Stimulated activated CD8-positive, alpha-beta memory T cell treated with anti-CD3 and anti-CD28 coated beads, Interleukin-15, amount 100 ng/mL, for 4 hours (primary cell): ENCODE measurements around the gene SORBS1.

Experiments
- DNase-seq, 2 donors: peaks; one replicate each; pipeline ENCODE4 v3.0.0-alpha.2; 2020; ENCODE audit warnings: low read depth in 2 of 2

SORBS1 gene

DNA sequence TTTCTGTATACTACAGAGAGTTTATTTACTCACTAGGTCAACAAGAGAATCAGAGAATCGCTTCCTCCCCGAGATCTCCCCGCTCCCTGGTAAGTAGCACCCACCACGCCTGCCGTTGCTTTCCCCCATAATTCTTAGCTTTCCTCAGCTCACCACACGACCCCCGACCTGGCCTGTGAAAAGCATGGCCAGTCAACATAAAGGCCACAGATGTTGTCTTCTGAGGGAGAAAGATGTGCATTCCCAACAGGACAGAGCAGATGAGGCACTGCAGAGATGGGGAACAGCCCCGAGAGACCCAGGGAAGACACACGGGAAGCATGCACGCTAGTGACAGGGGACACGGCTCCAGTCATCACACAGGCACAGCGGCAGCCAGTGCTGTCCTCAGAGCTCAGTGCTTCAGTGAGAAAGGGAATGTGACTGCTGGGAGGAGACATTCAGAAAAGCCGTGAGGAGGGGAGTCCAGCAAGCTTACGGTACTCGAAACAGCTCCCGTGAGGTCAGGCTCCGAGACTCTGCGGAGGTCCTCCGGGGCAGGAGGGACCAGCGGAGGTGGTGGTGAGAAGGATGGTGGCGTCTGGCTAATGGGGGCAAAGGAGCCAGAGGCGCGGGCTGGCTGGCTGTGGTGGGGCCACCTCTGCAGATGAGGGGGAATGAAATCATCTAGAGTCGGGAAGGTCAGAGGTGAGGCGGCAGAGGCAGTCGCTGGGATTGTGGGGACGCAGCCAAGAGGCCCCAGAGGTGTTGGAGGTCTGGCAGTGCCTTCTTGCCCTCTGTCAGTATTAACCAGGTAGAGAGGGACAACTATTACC lies 146.9 kb downstream of the SORBS1 start:
- no peak for DNase-seq

DNA sequence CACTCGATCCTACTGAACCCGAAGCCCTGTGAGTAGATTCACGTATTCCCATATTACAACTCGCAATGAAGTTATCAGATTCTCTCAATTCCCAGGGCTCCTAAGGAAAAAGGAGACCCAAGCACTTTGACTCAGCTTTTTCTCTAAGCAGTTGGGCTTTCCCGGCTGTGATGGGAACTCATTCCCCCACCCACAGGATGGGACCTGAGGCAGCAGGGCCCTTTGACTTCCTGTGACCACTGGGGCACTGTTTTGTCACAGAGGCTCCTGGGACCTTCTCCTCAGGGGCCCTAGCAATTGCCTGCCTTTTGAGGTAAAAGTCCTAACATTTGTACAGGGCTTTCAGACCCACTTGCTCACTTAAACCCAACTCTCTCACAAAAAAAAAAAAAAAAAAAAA lies 147.6 kb downstream of the SORBS1 start:
- no peak for DNase-seq

DNA sequence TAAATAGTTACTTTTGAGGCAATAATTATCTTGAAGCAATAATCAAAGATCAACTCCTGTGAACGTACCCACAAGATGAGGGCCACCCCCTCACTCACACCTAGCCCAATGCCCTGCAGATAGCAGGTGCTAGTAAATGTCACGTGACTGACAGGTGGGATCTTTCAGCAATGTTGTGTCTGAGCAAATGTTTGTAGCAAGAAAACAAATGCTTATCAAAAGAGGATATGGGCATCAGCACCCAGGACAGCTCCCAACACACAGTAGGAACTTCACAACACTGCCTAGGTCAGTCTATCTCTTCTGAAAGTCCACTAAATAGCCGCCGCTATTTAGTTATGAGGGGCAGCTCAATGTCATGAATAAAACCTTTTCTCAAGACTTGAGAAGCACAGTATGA lies 149.5 kb downstream of the SORBS1 start:
- DNase-seq = no peak

DNA sequence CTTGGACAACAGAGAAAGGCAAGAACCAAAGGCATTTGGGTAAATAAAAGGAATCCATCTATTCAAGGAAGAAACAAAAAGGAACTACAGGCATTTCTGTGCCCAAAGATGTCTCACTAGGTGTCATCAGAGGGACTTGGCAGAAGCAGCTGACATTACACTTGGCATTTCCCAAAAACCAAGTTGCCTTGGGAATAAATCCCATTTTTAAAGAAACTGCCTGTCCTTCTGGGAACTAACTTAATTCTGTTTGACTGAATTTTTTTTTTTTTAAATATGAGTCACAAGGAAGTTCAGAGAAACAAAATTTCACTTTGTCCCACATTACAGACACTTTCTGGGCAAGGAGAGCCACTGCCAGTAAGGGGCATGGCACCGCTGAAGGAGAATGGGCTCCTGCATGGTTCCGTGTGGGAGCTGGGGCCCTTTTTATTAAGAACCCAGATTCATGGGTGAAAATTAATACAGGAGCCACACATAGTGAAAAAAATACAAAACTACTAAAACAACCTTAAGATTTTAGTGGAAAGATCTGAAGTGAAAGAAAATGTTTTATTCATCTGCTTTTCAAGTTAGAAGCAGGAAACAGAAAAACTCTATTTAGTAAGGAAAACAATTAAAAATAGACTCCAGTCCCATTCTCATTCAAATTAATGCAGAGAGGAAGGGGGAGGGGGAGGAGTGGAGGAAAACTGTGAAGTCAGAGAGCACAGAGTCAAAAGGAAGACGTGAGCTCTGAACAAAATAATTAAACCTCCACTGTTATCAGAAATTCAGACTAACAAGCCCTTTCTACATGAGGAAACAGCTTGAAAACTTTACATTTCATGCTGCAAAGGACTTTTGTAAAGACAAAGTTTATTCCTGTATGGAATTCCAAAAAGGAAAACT lies 151.9 kb downstream of the SORBS1 start:
- no peak for DNase-seq

DNA sequence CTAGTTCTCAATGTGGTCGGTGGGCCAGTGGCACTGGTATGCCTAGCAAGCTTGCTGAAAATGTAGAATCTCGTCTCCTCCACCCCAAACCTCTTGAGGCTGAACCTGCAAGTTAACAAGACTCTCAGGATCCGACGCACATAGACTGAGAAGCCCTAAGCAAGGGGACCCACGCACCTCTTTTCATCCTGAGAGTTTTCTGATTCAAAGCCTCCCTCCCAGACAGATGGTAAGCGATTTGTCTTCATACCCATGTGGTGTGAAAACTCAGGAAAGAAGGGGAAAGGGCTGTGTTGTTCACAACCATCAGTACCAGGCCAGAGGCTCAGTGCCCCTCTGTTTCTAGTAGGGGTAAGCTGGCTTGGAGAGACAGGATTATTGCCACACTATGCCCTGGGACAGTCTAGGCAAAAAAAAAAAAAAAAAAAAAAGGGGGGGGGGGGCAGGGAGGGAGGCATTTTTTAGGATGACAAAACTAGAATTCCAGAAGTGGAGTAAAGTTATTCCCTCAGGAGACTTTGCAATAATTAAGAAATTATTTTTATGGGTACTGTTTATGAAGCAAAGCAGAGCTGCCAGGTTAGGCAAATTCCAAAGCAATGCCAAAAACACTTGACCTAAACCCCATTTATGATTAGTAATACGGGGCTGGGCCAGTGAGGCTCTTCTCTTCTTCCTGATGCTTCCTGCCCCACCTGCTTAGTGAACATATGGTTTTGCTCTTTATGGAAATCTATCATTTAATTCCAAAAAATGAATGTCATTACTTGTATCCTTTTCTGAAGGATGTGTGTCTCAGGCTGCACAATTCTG lies 152.8 kb downstream of the SORBS1 start:
- no peak for DNase-seq

DNA sequence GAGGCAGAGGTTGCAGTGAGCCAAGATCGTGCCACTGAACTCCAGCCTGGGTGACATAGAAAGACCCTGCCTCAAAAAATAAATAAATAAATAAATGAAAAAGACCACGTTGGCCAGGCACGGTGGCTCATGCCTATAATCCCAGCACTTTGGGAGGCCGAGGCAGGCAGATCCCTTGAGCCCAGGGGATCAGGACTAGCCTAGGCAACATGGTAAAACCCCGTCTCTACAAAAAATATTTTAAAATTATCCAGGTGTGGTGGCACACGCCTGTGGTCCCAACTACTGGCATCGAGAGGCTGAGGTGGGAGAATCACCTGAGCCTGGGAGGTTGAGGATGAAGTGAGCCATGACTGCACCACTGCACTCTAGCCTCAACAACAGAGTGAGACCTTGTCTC lies 153.6 kb downstream of the SORBS1 start:
- DNase-seq = no peak

DNA sequence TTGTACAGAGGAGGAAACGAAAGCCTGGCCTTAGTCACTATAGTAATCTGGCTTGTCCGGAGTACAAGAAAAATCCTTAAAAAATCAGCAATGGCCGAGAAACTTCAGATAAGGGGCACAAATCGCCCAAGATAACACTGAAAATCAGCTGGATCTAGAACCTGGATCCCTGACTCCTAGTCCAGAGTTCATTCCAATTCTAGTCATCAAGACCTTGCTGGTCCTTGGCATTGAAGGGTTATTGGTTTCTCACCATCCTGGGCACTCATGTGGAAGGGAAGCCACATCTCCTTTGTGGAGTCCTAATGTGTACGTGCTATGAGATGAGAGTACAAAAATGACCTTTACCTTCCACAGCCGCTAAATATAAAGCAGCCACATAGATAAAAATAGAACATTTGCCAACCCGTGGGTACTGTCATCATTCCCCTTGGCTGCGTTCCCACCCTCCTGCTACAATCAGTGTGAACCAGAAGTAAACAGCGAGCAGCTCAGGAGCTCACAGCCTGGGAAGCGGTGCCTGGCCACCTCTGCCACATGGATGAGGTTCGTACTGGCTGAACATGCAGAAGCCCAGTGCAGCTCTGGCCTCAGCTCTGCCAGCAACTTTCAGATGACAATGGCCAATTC lies 154.4 kb downstream of the SORBS1 start:
- no peak for DNase-seq

DNA sequence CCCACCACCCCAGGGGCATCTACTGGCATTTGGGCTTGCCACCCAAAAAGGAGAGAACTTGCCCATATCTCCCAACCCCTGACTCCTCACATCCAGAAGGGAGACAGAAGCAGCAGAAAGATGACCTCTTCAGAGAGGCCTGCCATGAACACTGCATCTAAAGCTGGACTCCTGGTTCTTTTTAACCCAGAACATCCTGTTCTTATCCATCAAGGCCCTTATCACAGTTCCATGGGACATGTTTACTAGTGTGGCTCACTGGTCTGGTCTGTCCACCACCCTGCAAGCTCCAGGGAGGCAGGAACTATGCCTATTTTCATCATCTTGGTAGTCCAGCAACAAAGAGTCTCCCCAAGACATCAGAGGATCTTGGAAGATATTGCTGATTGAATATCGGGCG lies 155.5 kb downstream of the SORBS1 start:
- no peak for DNase-seq

DNA sequence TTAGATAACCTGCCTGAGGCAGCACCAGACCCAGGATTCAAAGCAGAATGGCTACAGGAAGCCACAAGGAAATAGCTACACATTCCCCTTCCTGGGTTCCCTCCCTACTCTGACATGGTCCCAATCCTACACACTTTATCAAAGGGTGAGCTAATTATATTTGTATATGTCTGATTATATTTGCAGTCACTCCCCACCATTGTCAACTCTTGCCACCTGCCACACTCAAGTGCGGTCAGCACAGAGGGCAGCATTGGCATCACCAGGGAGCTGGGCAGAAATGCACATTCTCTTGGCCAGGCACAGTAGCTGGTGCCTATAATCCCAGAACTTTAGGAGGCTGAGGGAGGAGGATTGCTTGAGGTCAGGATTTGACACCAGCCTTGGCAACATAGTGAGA lies 156.3 kb downstream of the SORBS1 start:
- DNase-seq = no peak

DNA sequence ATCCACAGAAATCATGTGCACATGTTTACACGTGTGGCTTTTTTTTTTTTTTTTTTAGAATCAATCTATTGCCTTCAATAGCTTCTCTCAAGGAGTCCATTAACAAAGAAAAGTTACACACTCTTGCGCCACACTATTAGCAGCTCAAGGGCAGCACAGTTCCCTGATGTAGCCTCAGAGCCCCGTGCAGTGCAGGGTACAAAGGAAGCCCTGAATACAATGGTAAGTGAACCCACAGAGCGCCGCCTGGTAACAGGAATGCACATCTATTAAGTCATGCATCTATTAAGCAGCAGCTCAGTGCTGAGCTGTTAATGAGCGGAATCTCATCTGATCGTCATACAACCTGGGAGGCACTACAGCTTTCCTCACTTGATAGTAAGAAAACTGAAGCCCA lies 156.7 kb downstream of the SORBS1 start:
- DNase-seq = no peak

DNA sequence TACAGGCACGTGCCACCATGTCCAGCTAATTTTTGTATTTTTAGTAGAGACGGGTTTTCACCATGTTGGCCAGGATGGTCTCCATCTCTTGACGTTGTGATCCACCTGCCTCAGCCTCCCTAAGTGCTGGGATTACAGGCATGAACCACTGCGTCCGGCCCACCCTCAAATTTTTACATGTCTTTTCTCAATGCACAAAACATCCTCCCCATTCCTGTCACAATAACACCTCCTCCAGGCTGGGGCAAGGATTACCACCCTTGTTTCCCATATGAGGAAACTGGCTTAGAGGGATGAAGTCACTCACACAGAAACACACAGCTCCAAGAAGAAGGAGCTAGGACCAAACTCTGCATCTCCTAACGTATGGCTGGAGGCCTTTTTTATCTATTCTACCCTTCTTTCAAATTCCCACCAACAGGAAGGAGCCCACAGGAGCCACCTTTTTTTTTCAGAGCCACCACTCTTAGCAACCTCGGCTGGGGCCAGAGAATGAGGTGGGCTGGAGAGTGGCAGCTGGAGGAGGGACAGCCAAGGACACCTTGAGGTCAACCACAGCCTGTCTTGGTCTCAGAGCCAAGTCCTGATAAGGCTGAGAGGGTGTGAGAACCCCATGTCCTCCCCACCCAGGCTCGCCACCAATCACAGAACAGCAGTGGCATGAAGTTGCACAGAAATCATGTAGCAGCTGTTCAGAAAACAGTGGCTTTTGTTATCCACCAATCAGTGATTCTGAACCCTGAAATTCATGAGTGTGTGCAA lies 157.3 kb downstream of the SORBS1 start:
- DNase-seq = no peak

DNA sequence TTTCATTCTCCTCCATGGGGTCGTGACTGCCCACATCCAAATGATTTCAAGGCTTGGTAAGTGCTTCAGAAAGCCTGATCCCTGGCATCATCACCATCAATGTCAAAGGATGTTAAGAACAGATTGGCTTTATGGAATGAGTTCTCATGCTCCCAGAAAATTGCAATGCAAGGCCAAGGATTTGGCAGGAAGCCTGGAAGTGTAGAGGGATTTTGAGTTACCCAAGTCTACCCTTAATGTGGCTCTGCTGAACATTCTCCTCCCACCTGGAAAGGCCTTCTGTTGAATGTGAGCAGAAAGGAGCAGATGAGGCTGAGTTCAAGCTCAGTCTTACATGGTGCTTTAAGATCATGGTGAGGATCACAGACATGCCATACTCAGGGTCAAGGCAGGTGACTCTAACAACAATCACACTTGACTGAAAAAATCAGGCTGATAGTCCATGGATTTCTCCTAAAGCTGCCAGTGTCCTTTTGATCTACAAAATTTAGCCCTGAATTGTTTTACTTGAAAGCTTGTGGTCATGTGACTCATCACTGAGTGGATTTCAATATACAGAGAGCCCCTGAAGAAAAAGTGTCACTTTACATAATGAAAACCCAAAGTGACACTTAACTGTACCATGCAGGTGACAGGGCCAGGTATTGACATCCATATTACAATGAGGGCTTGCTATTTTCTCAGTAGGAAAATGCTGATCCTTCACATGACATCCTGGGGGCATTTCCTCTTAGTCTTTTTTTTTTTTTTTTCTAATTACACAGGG lies 159.3 kb downstream of the SORBS1 start:
- DNase-seq = no peak

DNA sequence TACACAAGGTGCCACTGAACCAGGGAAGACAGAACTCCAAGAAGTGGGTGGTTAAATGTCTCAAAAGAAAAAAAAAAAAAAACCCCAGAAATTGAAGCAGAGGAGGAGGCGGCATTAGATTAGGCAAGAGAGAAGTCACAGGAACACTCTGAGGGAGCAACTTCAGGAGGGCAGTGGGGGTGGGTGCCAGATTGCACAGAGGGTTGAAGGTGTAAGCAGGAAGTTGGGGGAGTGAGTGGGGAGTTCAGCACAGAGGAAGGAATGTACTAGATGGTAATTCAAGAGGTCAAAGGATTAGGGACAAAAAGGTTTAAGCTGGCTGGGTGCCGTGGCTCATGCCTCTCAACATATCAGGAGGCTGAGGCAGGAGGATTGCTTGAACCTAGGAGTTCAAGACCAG lies 160.4 kb downstream of the SORBS1 start:
- no peak for DNase-seq

DNA sequence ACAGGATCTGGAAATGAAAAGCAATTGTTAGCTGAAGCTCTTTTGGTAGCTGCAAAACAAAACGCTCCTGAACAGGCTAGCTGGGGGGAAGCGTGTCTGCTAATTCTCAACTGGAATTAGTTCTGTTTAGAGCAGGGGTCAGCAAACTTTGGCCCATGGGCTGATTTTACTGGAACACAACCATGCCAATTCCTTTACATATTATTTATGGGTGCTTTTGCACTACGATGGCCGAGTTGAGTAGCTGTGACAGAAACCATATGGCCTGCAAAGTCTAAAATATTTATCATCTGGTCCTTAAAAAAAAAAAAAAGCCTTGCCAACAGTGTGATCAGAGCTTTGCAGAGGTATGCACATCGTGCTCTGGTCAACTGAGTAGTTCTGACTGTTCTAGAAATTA lies 162.0 kb downstream of the SORBS1 start:
- no peak for DNase-seq

DNA sequence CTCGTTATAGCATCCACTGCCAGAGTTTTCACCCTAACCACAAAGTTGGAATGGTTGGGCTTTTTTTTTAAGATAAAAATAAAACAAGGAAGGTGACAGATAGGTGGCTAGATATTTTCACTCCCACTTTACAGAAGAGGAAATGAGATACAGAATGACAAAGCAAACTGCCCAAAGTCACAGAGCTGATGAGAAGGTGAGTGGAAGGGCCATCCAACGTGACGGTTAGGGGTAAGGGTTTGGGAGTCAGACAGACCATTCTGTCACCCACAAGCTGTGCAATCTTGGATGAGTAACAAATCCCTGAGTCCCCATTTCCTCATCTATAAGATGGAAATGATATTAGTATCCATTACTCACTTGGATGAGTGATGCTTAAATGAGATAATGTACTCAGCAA lies 163.4 kb downstream of the SORBS1 start:
- no peak for DNase-seq

DNA sequence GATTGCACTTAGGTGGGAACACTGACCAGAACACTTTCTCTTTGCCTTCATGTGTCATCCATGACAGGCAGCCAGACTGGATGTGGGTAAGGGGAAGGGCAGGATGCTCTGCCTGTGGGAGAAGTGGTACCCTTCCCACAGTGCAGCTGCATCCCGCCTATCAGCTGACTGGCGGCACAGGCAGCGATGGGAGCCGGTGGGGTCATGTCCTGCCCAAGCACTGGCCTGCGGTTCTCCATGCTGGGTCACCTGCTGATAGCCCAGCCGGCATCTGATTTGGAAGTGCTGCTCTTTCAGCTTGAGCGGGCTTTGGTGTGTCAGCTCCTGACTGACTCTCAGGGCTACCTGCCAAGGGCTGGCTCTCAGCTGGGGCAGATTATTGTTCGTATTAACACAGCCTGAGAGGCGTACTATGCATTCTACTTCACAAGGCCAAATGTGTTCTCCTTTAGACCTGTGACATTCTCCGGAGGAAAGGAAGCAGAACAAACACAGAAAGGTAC lies 165.2 kb downstream of the SORBS1 start:
- no peak for DNase-seq

DNA sequence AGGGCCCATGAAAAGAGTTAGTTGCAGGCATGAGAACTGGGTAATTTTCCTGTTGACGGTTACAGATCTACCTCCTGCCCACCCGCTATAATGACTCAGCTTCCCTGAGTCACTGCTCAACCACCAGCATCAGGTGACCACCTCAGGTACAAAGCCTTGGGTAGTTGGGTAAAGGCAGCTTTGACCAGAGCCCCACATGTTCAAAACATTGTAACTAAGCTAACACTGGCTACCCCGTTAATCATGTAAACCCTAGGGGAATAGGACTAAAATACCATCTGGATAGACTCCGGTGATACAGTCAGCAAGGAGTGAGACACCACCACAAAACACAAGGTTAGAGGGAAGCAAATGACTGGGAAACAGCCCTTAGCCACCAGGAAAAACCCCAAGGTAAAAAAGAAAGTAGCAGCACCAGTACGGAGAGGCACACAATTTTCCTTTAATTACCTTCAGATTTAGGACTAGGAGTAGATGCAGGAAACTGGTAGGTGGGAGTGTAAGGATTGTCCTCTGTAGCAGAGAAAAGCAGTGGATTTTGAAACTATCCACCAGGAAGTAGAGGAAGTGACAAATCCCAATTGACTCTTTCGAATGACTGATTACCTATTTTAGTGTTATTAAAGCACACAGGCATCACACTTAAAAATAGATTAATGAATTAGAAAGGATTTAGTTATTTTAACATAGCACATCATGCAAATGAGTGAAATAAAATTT lies 166.8 kb downstream of the SORBS1 start:
- DNase-seq = no peak

DNA sequence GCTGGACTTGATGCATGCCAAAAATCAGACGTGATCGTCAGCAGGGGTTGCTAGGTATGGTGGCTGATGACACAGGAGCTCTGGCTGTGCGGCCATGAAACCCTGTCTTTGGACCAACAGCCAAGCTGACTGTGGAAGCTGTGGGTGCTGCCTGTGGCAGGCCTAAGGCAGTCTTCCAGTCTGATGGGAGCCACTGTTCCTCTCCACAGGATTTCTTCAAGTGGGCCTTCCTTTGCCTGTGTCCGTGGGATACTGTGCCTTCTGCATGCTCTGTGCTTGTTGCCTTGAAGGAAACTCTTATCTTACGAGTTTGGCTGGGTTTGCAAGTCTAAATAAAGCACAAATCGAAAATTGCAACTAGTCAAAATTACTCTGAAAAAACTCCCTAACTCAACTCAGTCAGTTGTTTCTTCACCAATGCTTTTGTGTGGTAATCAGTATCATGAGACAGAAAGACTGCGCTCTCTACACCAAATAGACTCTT lies 168.4 kb downstream of the SORBS1 start:
- no peak for DNase-seq

DNA sequence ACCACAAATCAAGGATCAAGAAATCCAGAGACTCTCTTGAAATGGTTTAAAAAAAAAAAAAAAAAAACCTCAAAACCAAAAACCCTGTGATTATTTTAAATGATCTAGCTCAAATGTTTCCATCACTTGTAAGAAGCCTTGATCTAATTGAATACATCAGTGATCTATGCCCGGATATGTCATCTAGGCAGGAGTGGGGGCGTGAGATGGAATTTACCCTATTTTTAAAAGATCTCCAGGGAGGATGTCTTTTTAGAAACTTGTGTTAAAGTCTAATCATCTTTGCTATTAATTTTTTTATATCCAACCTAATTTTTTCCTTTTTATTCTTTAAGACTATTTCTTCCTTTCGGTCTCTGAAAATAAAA lies 169.0 kb downstream of the SORBS1 start:
- DNase-seq = no peak
